ENCODE measurements around the gene CD4.
A peak's percentile ranks its signal among the peaks of the same experiment; 100 is the strongest.

The CD4 gene

GRCh38 chr12:6819106-6820030 lies 30.0 kb downstream of the CD4 start:
- DNase-seq (ENCODE audit: low read depth): no peak

GRCh38 chr12:6820166-6820565 lies 30.8 kb downstream of the CD4 start:
- Histone ChIP-seq H3K27me3 (replicated peaks; ENCODE audit: control insufficient read depth, insufficient read depth, low read length) (peaks cover 47% of the 10 kb centered on the region), H3K36me3 (ENCODE audit: control insufficient read depth, insufficient read depth, low read length, severe bottlenecking) (no peaks in the 10 kb centered on the region), H3K4me3 (ENCODE audit: low read length) (no peak overlapping the region), H3K9me3 (ENCODE audit: control insufficient read depth, low read length) (no peaks in the 10 kb centered on the region), H3K4me1 (ENCODE audit: control insufficient read depth, insufficient read depth, low read length) (peaks cover 7% of the 10 kb centered on the region), H3K9ac (ENCODE audit: low read length) (no peak overlapping the region)
- DNase-seq (ENCODE audit: low read depth): no peak

More at GRCh38 chr12:6819106-6820030, 30.0 kb downstream of the CD4 start:
- Histone ChIP-seq H3K9ac (ENCODE audit: low read length) (no peak overlapping the region), H3K4me3 (ENCODE audit: low read length) (no peak overlapping the region), H3K27me3 (replicated peaks; ENCODE audit: control insufficient read depth, insufficient read depth, low read length) (peaks cover 54% of the 10 kb centered on the region), H3K4me1 (ENCODE audit: control insufficient read depth, insufficient read depth, low read length) (peaks cover 7% of the 10 kb centered on the region), H3K9me3 (ENCODE audit: control insufficient read depth, low read length) (no peaks in the 10 kb centered on the region), H3K36me3 (ENCODE audit: control insufficient read depth, insufficient read depth, low read length, severe bottlenecking) (no peaks in the 10 kb centered on the region)

- DNase-seq (ENCODE audit: low read depth): peak; percentile 82
- Histone ChIP-seq H3K36me3 (ENCODE audit: control insufficient read depth, insufficient read depth, low read length, severe bottlenecking) (no peaks in the 10 kb centered on the region), H3K4me1 (ENCODE audit: control insufficient read depth, insufficient read depth, low read length) (peaks cover 7% of the 10 kb centered on the region), H3K9me3 (ENCODE audit: control insufficient read depth, low read length) (no peaks in the 10 kb centered on the region), H3K27me3 (replicated peaks; ENCODE audit: control insufficient read depth, insufficient read depth, low read length) (peaks cover 42% of the 10 kb centered on the region), H3K9ac (ENCODE audit: low read length) (peak within 1 kb of the TSS; percentile 36), H3K4me3 (ENCODE audit: low read length) (peak within 1 kb of the TSS; percentile 57)
Observed at GRCh38 chr12:6821591-6822425, 32.5 kb downstream of the CD4 start, which contains the start of gene GPR162. Gene GPR162 (plus strand): TSS chr12:6821821. CDS start chr12:6823899, 2,078 bp downstream.

GRCh38 chr12:6822426-6823135 lies 33.3 kb downstream of the CD4 start:
- H3K9ac ChIP-seq (ENCODE audit: low read length): no peak overlapping the region
- H3K27me3 ChIP-seq (replicated peaks; ENCODE audit: control insufficient read depth, insufficient read depth, low read length): peaks cover 39% of the 10 kb centered on the region
- no peaks in the 10 kb centered on the region for H3K9me3 ChIP-seq (ENCODE audit: control insufficient read depth, low read length)
- H3K4me3 ChIP-seq (ENCODE audit: low read length): no peak overlapping the region
- no peak for DNase-seq (ENCODE audit: low read depth)
- peaks cover 13% of the 10 kb centered on the region for H3K4me1 ChIP-seq (ENCODE audit: control insufficient read depth, insufficient read depth, low read length)
- H3K36me3 ChIP-seq (ENCODE audit: control insufficient read depth, insufficient read depth, low read length, severe bottlenecking): no peaks in the 10 kb centered on the region

- peaks cover 13% of the 10 kb centered on the region for H3K4me1 ChIP-seq (ENCODE audit: control insufficient read depth, insufficient read depth, low read length)
Observed at GRCh38 chr12:6823182-6824084, 34.1 kb downstream of the CD4 start.

GRCh38 chr12:6824085-6824775 lies 34.9 kb downstream of the CD4 start:
- no peak overlapping the region for H3K4me3 ChIP-seq (ENCODE audit: low read length)
- H3K4me1 ChIP-seq (ENCODE audit: control insufficient read depth, insufficient read depth, low read length): peaks cover 13% of the 10 kb centered on the region
- peaks cover 32% of the 10 kb centered on the region for H3K27me3 ChIP-seq (replicated peaks; ENCODE audit: control insufficient read depth, insufficient read depth, low read length)
- H3K9ac ChIP-seq (ENCODE audit: low read length): no peak overlapping the region
- no peaks in the 10 kb centered on the region for H3K9me3 ChIP-seq (ENCODE audit: control insufficient read depth, low read length)
- no peaks in the 10 kb centered on the region for H3K36me3 ChIP-seq (ENCODE audit: control insufficient read depth, insufficient read depth, low read length, severe bottlenecking)
- DNase-seq (ENCODE audit: low read depth): no peak

More at GRCh38 chr12:6823182-6824084, 34.1 kb downstream of the CD4 start:
- Histone ChIP-seq H3K36me3 (ENCODE audit: control insufficient read depth, insufficient read depth, low read length, severe bottlenecking) (no peaks in the 10 kb centered on the region), H3K9ac (ENCODE audit: low read length) (no peak overlapping the region), H3K4me3 (ENCODE audit: low read length) (no peak overlapping the region), H3K9me3 (ENCODE audit: control insufficient read depth, low read length) (no peaks in the 10 kb centered on the region), H3K27me3 (replicated peaks; ENCODE audit: control insufficient read depth, insufficient read depth, low read length) (peaks cover 35% of the 10 kb centered on the region)
- DNase-seq (ENCODE audit: low read depth): no peak

GRCh38 chr12:6824901-6825381 lies 35.6 kb downstream of the CD4 start:
- H3K27me3 ChIP-seq (replicated peaks; ENCODE audit: control insufficient read depth, insufficient read depth, low read length): peaks cover 28% of the 10 kb centered on the region
- no peak overlapping the region for H3K4me3 ChIP-seq (ENCODE audit: low read length)
- no peak overlapping the region for H3K9ac ChIP-seq (ENCODE audit: low read length)
- DNase-seq (ENCODE audit: low read depth): peak; percentile 19
- no peaks in the 10 kb centered on the region for H3K9me3 ChIP-seq (ENCODE audit: control insufficient read depth, low read length)
- H3K36me3 ChIP-seq (ENCODE audit: control insufficient read depth, insufficient read depth, low read length, severe bottlenecking): no peaks in the 10 kb centered on the region
- H3K4me1 ChIP-seq (ENCODE audit: control insufficient read depth, insufficient read depth, low read length): peaks cover 13% of the 10 kb centered on the region

- H3K4me1 ChIP-seq (ENCODE audit: control insufficient read depth, insufficient read depth, low read length): peaks cover 13% of the 10 kb centered on the region
- no peaks in the 10 kb centered on the region for H3K36me3 ChIP-seq (ENCODE audit: control insufficient read depth, insufficient read depth, low read length, severe bottlenecking)
- DNase-seq (ENCODE audit: low read depth): peak; percentile 93
- H3K9ac ChIP-seq (ENCODE audit: low read length): no peak overlapping the region
- H3K9me3 ChIP-seq (ENCODE audit: control insufficient read depth, low read length): no peaks in the 10 kb centered on the region
- H3K4me3 ChIP-seq (ENCODE audit: low read length): no peak overlapping the region
- H3K27me3 ChIP-seq (replicated peaks; ENCODE audit: control insufficient read depth, insufficient read depth, low read length): peaks cover 22% of the 10 kb centered on the region
Observed at GRCh38 chr12:6825398-6826124, 36.2 kb downstream of the CD4 start.

- Histone ChIP-seq H3K4me1 (ENCODE audit: control insufficient read depth, insufficient read depth, low read length) (peaks cover 9% of the 10 kb centered on the region), H3K4me3 (ENCODE audit: low read length) (no peak overlapping the region), H3K36me3 (ENCODE audit: control insufficient read depth, insufficient read depth, low read length, severe bottlenecking) (no peaks in the 10 kb centered on the region), H3K9ac (ENCODE audit: low read length) (no peak overlapping the region), H3K9me3 (ENCODE audit: control insufficient read depth, low read length) (no peaks in the 10 kb centered on the region), H3K27me3 (replicated peaks; ENCODE audit: control insufficient read depth, insufficient read depth, low read length) (peaks cover 22% of the 10 kb centered on the region)
- no peak for DNase-seq (ENCODE audit: low read depth)
Observed at GRCh38 chr12:6826125-6826733, 36.9 kb downstream of the CD4 start.

All from adipocyte (in vitro differentiated cells).